Left kidney (tissue), 2 donors: Measurements from ENCODE around the gene ORMDL2. TPM values are rescaled to one million over a fixed set of nuclear protein-coding genes. Genes with fewer than 3 reads are reported as not detected.
"Not testable (repeated sequence)": the region's sequence is repeated elsewhere in the genome, so short reads cannot be mapped to it uniquely, and the experiment has no call there.

Experiments used
- DNase-seq: peaks from one replicate; pipeline ENCODE4 v3.0.0-alpha.2; 2013
- polyA plus RNA-seq: library from polyadenylated mRNA; unstranded; fragments of 120-200 nt; gene quantifications from one replicate; pipeline ENCODE4 v1.2.1, GENCODE V29; 2013; ENCODE audit not compliant: insufficient read length

ORMDL2 gene
- polyA plus RNA-seq, 1 donor, result 34.6 TPM

- no peak for DNase-seq
These were observed 32.6 kb downstream of the ORMDL2 start for GRCh38 chr12:55850401-55850800.

DNA sequence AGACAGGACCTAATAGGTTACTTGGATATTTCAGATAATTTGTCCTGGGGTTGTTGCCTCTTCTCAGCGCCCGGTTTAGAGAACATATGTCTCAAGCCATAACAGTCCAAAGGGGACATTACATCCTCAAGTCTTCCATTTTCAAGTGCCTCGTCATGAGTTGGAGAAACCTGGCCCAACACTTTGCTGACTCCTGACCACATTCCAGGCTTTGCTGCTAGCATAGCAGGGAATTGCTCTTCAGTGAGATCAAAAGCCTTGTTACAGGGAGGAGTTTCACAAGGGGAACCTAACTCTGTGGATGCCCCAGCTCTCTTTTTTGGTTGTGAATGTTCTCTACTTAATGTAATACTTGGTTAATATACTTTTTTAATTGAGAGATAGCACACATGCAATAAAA lies 33.1 kb downstream of the ORMDL2 start:
- DNase-seq, result no peak

DNA sequence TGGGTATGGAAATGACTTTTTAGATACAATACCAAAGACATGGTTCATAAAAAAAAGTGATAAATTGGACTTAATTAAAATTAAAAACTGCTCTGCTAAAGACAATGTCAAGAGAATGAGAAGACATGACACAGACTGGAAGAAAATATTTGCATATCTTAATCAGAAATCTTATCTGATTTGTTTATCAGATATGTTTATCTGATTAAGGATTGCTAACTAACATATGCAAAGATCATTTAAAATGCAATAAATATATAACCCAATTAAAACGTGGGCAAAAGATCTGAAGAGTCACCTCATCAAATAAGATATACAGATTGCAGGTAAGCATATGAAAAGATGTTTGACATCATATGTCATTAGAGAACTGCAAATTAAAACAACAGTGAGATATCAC lies 34.9 kb downstream of the ORMDL2 start:
- DNase-seq, result no peak

GRCh38 chr12:55861396-55861795 lies 43.6 kb downstream of the ORMDL2 start:
- no peak for DNase-seq

DNA sequence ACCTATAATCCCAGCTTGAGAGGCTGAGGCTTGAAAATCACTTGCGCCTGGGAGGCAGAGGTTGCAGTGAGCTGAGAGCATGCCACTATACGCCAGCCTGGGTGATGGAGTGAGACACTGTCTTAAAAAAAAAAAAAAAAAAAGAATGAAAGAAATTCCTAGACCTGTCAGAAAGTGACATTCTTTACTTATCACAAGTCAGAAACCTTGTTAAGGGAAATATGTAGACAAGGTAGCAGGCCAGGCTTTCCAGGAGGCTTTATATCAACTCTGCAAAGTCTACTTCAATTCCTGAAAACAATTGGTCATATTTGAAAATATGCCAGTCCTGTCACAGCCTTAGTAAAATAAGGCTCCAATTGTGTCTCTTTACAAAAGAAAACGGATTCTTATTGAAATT lies 44.0 kb downstream of the ORMDL2 start:
- no peak for DNase-seq

DNA sequence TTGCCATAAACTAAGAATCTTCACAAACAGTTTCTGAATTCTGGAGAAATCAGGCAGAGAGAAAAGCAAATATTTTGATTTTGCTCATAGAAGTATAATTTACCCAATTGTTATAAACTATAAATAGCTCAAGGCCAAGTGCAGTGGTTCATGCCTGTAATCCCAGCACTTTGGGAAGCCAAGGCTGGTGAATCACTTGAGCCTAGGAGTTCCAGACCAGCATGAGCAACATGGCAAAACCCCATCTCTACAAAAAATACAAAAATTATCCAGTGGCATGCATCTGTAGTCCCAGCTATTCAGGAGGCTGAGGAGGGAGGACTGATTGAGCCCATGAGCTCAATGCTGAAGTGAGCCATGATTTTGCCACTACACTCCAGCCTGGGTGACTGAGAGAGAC lies 44.4 kb downstream of the ORMDL2 start:
- DNase-seq, result no peak

GRCh38 chr12:55862931-55863330 lies 45.1 kb downstream of the ORMDL2 start:
- DNase-seq, result not testable (repeated sequence)

- DNase-seq, result no peak
These were observed 47.5 kb downstream of the ORMDL2 start for GRCh38 chr12:55865327-55865726.

GRCh38 chr12:55866454-55867004 lies 48.7 kb downstream of the ORMDL2 start:
- DNase-seq, result not testable (repeated sequence)

Other genes starting within 250 kb of the ORMDL2 start
- not detected for gene OR2AP1, start 245.6 kb upstream of the ORMDL2 start, polyA plus RNA-seq
- not detected for gene OR10P1, start 181.1 kb upstream of the ORMDL2 start, polyA plus RNA-seq
- gene ITGA7, start 110.1 kb upstream of the ORMDL2 start, polyA plus RNA-seq, result 35.2 TPM
- gene BLOC1S1, start 102.0 kb upstream of the ORMDL2 start, polyA plus RNA-seq, result 101 TPM
- gene RDH5, start 97.6 kb upstream of the ORMDL2 start, polyA plus RNA-seq, result 36.1 TPM
- gene CD63, start 89.0 kb upstream of the ORMDL2 start, polyA plus RNA-seq, result 592 TPM
- gene GDF11, start 74.9 kb upstream of the ORMDL2 start, polyA plus RNA-seq, result 23.0 TPM
- 123 TPM for gene SARNP, start 317 bp upstream of the ORMDL2 start, polyA plus RNA-seq
- gene DNAJC14, start 11.5 kb downstream of the ORMDL2 start, polyA plus RNA-seq, result 44.0 TPM
- gene MMP19, start 24.9 kb downstream of the ORMDL2 start, polyA plus RNA-seq, result 1.5 TPM
- 31.0 TPM for gene PYM1, start 109.9 kb downstream of the ORMDL2 start, polyA plus RNA-seq
- gene DGKA, start 113.1 kb downstream of the ORMDL2 start, polyA plus RNA-seq, result 26.2 TPM
- 3.9 TPM for gene PMEL, start 148.0 kb downstream of the ORMDL2 start, polyA plus RNA-seq
- 69.2 TPM for gene CDK2, start 148.8 kb downstream of the ORMDL2 start, polyA plus RNA-seq
- gene RAB5B, start 156.0 kb downstream of the ORMDL2 start, polyA plus RNA-seq, result 163 TPM
- 55.5 TPM for gene SUOX, start 179.2 kb downstream of the ORMDL2 start, polyA plus RNA-seq
- gene IKZF4, start 203.0 kb downstream of the ORMDL2 start, polyA plus RNA-seq, result 25.6 TPM
- 113 TPM for gene RPS26, start 223.9 kb downstream of the ORMDL2 start, polyA plus RNA-seq